Body of pancreas (tissue), 4 donors: ENCODE results near the gene PIK3R4.

Source experiments
- CTCF ChIP-seq, 7 experiments: fragments of 450-650 bp in 4 of 7; fragments of 200-600 bp in 3 of 7; sonication (generic) in 3 of 7; IDR thresholded peaks; one replicate each; pipeline ENCODE4 v1.5.1; 2016 to 2019; ENCODE audit warnings: antibody characterized with exemption in 7 of 7
- POLR2A ChIP-seq, 3 donors: fragments of 450-650 bp; IDR thresholded peaks; one replicate each; pipeline ENCODE4 v1.6.1; 2016; ENCODE audit warnings: antibody characterized with exemption in 3 of 3, mild to moderate bottlenecking in 2 of 3

GRCh38 chr3:130770644-130771043 lies 24.0 kb upstream of the PIK3R4 start:
- TF ChIP-seq POLR2A (IDR thresholded peaks at IDR 0.05) (no peak), CTCF (IDR thresholded peaks at IDR 0.05) (no peak)
